ENCODE measurements around the gene DDX17. TPM values are rescaled to one million over a fixed set of nuclear protein-coding genes. Genes with fewer than 3 reads are reported as not detected.

Gene DDX17
- total RNA-seq, 4 donors from 2014 or later = 583 to 733 (median 616) TPM

DNA sequence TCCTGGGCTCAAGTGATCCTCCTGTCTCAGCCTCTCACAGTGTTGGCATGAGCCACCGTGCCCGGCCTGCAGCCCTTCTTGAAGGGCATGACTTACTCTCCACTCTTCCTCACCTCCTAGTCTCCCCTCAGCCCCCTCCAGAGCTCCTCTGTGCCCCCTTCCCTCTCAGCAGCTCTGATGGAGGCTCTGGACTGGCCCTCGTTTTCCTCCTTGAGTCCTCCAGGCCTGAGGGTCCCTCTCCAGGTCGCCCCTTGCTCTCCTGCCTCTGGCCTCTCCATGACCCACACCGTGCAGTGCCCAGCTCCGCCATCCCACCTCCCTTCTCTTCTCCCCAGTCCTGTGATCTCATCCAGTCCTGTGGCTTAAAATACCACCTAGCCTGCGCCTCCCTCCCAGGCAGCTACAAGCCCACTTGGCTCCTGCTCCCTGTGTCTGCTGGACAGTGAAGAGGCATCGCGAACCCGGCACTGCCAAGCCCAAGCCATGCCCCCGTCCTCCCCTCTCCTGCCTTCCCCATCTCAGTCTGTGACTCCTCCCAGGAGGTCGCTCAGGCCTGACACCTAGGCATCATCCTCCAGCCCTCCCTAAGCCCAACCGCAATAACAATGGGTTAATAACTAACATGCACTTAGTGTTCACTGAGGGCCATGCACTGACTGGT, 63.0 kb downstream of the DDX17 start:
- no peaks in the 10 kb centered on the region for H3K27me3 ChIP-seq
- H3K4me3 ChIP-seq = no peak overlapping the region
- no peaks in the 10 kb centered on the region for H3K4me1 ChIP-seq
- DNase-seq = no peak
- H3K9me3 ChIP-seq = no peaks in the 10 kb centered on the region
- no peak overlapping the region for H3K27ac ChIP-seq
- TF ChIP-seq, protein P1, sequence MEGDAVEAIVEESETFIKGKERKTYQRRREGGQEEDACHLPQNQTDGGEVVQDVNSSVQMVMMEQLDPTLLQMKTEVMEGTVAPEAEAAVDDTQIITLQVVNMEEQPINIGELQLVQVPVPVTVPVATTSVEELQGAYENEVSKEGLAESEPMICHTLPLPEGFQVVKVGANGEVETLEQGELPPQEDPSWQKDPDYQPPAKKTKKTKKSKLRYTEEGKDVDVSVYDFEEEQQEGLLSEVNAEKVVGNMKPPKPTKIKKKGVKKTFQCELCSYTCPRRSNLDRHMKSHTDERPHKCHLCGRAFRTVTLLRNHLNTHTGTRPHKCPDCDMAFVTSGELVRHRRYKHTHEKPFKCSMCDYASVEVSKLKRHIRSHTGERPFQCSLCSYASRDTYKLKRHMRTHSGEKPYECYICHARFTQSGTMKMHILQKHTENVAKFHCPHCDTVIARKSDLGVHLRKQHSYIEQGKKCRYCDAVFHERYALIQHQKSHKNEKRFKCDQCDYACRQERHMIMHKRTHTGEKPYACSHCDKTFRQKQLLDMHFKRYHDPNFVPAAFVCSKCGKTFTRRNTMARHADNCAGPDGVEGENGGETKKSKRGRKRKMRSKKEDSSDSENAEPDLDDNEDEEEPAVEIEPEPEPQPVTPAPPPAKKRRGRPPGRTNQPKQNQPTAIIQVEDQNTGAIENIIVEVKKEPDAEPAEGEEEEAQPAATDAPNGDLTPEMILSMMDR (IDR thresholded peaks at IDR 0.05) = no peak
- no peak for TF ChIP-seq POLR2A (IDR thresholded peaks at IDR 0.05)
- no peaks in the 10 kb centered on the region for H3K36me3 ChIP-seq

DNA sequence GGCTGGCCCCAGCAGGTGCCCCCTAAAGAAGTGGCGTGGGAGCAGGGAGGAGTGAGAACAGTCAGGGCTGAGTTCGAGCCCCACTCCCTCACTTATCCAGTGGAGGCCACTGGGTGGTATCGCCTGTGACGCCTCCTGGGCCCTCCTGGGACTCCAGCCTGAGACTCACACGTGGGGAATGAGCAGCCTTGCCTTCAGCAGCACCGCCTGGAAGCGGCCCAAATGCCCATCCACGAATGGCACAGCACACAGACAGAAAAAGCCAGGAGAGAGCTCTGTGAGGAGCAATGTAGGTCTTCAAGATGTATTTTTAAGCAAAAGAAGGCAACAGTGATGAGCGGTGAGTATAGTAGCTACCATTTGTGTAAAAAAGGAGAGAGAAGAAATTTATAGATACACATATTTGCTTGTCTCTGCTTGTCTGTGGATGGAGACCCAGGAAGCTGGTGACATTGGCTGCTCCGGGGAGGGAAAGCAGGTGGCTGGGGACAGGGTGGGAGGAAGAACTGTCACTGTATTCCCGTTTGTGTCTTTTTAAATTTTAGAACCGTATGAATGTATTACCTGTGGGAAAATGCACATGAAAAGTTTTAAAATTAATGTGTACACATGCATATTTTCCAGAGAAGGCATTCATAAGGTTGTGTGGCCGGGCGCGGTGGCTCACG, 64.4 kb downstream of the DDX17 start:
- Histone ChIP-seq H3K9me3 (no peaks in the 10 kb centered on the region), H3K36me3 (no peaks in the 10 kb centered on the region), H3K4me1 (no peaks in the 10 kb centered on the region), H3K27ac (no peak overlapping the region), H3K4me3 (no peak overlapping the region), H3K27me3 (no peaks in the 10 kb centered on the region)
- no peak for TF ChIP-seq POLR2A (IDR thresholded peaks at IDR 0.05)
- TF ChIP-seq, protein P1 (IDR thresholded peaks at IDR 0.05) = no peak
- DNase-seq = no peak

DNA sequence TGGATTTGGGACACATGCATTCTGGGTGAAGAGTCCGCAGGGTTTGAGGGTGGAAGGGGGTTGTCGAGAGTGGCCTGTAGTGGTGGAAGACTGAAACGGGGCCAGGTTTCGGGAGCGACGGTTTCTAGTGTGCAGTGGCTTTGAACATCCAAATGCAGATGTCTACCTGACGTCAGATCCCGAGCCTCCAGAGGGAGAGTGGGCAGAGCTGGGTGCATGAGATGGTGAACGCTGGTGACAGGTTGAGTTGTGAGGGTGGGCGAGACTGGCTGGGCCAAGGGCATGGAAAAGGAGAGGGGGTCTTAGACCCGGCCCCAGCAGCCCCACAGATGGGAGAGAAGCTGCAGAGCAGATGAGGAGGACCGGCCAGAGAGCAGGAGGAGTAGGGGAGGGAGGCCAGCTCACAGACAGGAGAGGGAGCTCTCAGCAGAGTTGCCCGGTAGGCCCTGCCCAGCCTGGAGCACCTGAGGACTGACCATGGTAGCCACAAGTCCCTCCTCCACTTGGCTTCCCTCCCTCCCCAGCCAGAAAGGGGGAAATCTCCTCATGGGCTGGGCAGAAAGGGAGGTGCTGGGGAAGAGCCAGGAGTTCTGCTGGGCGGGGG, 65.3 kb downstream of the DDX17 start:
- no peak for DNase-seq
- Histone ChIP-seq H3K4me3 (no peak overlapping the region), H3K27me3 (no peaks in the 10 kb centered on the region), H3K9me3 (no peaks in the 10 kb centered on the region), H3K4me1 (no peaks in the 10 kb centered on the region), H3K27ac (no peak overlapping the region), H3K36me3 (no peaks in the 10 kb centered on the region)
- TF ChIP-seq, protein P1 (IDR thresholded peaks at IDR 0.05) = no peak
- TF ChIP-seq POLR2A (IDR thresholded peaks at IDR 0.05) = no peak

DNA sequence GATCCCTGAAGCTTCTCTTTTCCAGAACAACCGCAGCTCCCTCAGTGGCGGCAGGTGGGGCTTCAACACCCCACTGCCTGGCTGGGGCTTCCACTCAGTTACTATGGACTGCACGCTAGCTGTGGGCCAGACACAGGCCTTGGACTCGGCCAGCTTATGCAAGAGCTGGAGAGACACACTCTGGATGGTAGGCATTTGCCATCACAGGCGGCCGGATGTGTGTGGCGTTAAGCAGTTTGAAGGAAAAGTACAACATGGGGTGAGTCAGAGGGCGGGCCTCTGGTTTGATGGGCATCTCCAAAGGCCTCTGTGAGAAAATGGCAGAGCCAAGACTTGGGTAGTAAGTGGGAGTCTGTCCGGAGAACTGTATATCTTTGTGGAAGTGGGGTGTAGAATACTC, 68.7 kb downstream of the DDX17 start:
- DNase-seq = no peak
- H3K27me3 ChIP-seq = no peaks in the 10 kb centered on the region
- TF ChIP-seq, protein P1 (IDR thresholded peaks at IDR 0.05) = no peak
- TF ChIP-seq POLR2A (IDR thresholded peaks at IDR 0.05) = no peak
- H3K9me3 ChIP-seq = no peaks in the 10 kb centered on the region
- H3K4me3 ChIP-seq = no peak overlapping the region
- H3K27ac ChIP-seq = no peak overlapping the region
- H3K4me1 ChIP-seq = no peaks in the 10 kb centered on the region
- H3K36me3 ChIP-seq = no peaks in the 10 kb centered on the region

DNA sequence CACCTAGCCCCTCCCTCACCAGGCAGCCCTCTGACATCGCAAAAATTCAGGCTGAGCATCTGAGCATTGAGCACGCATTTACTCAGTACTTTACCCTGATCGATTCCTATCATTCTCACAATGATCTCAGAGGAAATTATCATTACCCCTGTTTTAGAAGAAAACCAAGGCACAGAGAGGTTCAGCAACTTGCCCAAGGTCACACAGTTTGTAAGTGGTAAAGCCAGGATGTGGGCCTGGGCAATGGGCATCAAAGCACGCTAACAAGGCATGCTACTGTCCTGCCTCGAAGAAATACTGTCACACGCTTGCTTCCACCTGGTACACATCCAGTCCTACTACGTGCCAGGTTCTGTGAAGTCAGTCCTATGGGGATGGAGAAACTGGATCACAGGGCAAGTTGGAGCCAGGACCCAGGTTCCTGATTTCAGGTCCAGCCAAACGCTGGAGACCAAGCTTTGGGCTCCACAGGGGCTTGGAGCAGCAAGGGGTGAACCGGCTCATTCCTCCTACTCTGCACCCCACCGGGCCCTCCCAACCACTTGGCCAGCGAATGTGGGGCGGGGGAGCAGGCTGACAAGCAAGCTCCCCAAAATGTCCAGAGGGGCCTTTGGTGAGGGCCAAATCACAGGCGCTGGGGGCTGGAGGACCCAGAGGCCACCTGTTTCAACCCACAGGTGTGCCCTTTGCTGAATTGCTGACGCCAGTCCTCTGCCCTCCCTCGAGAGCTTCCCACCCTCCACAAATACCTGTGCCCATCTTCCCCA, 69.3 kb downstream of the DDX17 start:
- Histone ChIP-seq H3K4me3 (no peak overlapping the region), H3K36me3 (no peaks in the 10 kb centered on the region), H3K27ac (no peak overlapping the region), H3K4me1 (no peaks in the 10 kb centered on the region), H3K27me3 (no peaks in the 10 kb centered on the region), H3K9me3 (no peaks in the 10 kb centered on the region)
- TF ChIP-seq, protein P1 (IDR thresholded peaks at IDR 0.05) = no peak
- no peak for TF ChIP-seq POLR2A (IDR thresholded peaks at IDR 0.05)
- no peak for DNase-seq

Data from Peyer's patch (tissue), 4 donors.